Measurements from ENCODE around the gene NDUFB10. TPM values are rescaled to one million over a fixed set of nuclear protein-coding genes. Genes with fewer than 3 reads are reported as not detected.

Gene NDUFB10
- polyA plus RNA-seq, 1 donor (not counting 4 experiments of a cell fraction or from before 2014, with no cell fraction given) = 107 TPM

GRCh38 chr16:1946495-1947368 lies 12.6 kb upstream of the NDUFB10 start:
- TF ChIP-seq, protein P1, sequence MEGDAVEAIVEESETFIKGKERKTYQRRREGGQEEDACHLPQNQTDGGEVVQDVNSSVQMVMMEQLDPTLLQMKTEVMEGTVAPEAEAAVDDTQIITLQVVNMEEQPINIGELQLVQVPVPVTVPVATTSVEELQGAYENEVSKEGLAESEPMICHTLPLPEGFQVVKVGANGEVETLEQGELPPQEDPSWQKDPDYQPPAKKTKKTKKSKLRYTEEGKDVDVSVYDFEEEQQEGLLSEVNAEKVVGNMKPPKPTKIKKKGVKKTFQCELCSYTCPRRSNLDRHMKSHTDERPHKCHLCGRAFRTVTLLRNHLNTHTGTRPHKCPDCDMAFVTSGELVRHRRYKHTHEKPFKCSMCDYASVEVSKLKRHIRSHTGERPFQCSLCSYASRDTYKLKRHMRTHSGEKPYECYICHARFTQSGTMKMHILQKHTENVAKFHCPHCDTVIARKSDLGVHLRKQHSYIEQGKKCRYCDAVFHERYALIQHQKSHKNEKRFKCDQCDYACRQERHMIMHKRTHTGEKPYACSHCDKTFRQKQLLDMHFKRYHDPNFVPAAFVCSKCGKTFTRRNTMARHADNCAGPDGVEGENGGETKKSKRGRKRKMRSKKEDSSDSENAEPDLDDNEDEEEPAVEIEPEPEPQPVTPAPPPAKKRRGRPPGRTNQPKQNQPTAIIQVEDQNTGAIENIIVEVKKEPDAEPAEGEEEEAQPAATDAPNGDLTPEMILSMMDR (optimal IDR thresholded peaks at IDR 0.05 in 1 of 3, IDR thresholded peaks at IDR 0.05 in 1 of 3, conservative IDR thresholded peaks at IDR 0.05 in 1 of 3; ENCODE audit: extremely low read depth in 1 of 3, insufficient read depth in 2 of 3, low read length in 3 of 3) = no peak
- no peak for TF ChIP-seq EZH2 (IDR thresholded peaks at IDR 0.05; ENCODE audit: low read length)
- Histone ChIP-seq H3K4me3 (ENCODE audit: control insufficient read depth in 2 of 3, extremely low read depth in 1 of 3, insufficient read depth in 2 of 3, low read depth in 1 of 3, low read length in 3 of 3) (no peak overlapping the region), H3K27me3 (ENCODE audit: control insufficient read depth, extremely low read depth, insufficient read depth, low read length) (no peaks in the 10 kb centered on the region), H3K9me1 (ENCODE audit: control insufficient read depth, extremely low read depth, insufficient read depth, low read length) (no peaks in the 10 kb centered on the region), H3K9ac (ENCODE audit: control insufficient read depth, extremely low read depth, insufficient read depth, low read length) (no peak overlapping the region), H3K4me2 (ENCODE audit: control insufficient read depth, extremely low read depth, insufficient read depth, low read depth, low read length) (no peak overlapping the region), H3K79me2 (ENCODE audit: control insufficient read depth, insufficient read depth, low read length) (no peaks in the 10 kb centered on the region), H3K9me3 (ENCODE audit: control insufficient read depth, low read depth, low read length) (no peaks in the 10 kb centered on the region), H3K4me1 (ENCODE audit: control insufficient read depth, extremely low read depth, insufficient read depth, low read length) (peaks cover 32% of the 10 kb centered on the region), H2AFZ (ENCODE audit: control insufficient read depth, low read length) (no peak overlapping the region), H4K20me1 (ENCODE audit: control insufficient read depth, extremely low read depth, insufficient read depth, low read length) (no peaks in the 10 kb centered on the region), H3K36me3 (ENCODE audit: control insufficient read depth in 2 of 2, extremely low read depth in 1 of 2, insufficient read depth in 2 of 2, low read length in 2 of 2) (no peaks in the 10 kb centered on the region), H3K27ac (ENCODE audit: control insufficient read depth, insufficient read depth, low read length) (no peak overlapping the region)
- DNase-seq (ENCODE audit: low read depth, low spot score) (no peak), FAIRE-seq (no peak)
- dilution Hi-C loops (cut with MboI; ENCODE audit: extremely low pct_ligation_motif_present, low sequenced_read_pairs) = no loop called here

GRCh38 chr16:1947369-1947670 lies 12.0 kb upstream of the NDUFB10 start:
- Histone ChIP-seq H3K9ac (ENCODE audit: control insufficient read depth, extremely low read depth, insufficient read depth, low read length) (no peak overlapping the region), H3K36me3 (ENCODE audit: control insufficient read depth in 2 of 2, extremely low read depth in 1 of 2, insufficient read depth in 2 of 2, low read length in 2 of 2) (no peaks in the 10 kb centered on the region), H3K4me3 (ENCODE audit: control insufficient read depth in 2 of 3, extremely low read depth in 1 of 3, insufficient read depth in 2 of 3, low read depth in 1 of 3, low read length in 3 of 3) (no peak overlapping the region), H3K4me2 (ENCODE audit: control insufficient read depth, extremely low read depth, insufficient read depth, low read depth, low read length) (no peak overlapping the region), H3K9me3 (ENCODE audit: control insufficient read depth, low read depth, low read length) (no peaks in the 10 kb centered on the region), H3K27ac (ENCODE audit: control insufficient read depth, insufficient read depth, low read length) (no peak overlapping the region), H4K20me1 (ENCODE audit: control insufficient read depth, extremely low read depth, insufficient read depth, low read length) (no peaks in the 10 kb centered on the region), H3K79me2 (ENCODE audit: control insufficient read depth, insufficient read depth, low read length) (no peaks in the 10 kb centered on the region), H3K4me1 (ENCODE audit: control insufficient read depth, extremely low read depth, insufficient read depth, low read length) (peaks cover 26% of the 10 kb centered on the region), H2AFZ (ENCODE audit: control insufficient read depth, low read length) (no peak overlapping the region), H3K27me3 (ENCODE audit: control insufficient read depth, extremely low read depth, insufficient read depth, low read length) (no peaks in the 10 kb centered on the region), H3K9me1 (ENCODE audit: control insufficient read depth, extremely low read depth, insufficient read depth, low read length) (no peaks in the 10 kb centered on the region)
- FAIRE-seq (no peak), DNase-seq (ENCODE audit: low read depth, low spot score) (no peak)
- TF ChIP-seq, protein P1 (optimal IDR thresholded peaks at IDR 0.05 in 1 of 3, IDR thresholded peaks at IDR 0.05 in 1 of 3, conservative IDR thresholded peaks at IDR 0.05 in 1 of 3; ENCODE audit: extremely low read depth in 1 of 3, insufficient read depth in 2 of 3, low read length in 3 of 3) = no peak
- TF ChIP-seq EZH2 (IDR thresholded peaks at IDR 0.05; ENCODE audit: low read length) = no peak
- dilution Hi-C loops (cut with MboI; ENCODE audit: extremely low pct_ligation_motif_present, low sequenced_read_pairs) = no loop called here
